GM15510 (cell line): ENCODE measurements around the gene PROSER2.

Experiments
- POLR2A ChIP-seq: IDR thresholded peaks from 3 replicates; pipeline ENCODE4 v1.6.1; 2011; ENCODE audit warnings: borderline replicate concordance; ENCODE audit not compliant: insufficient read length; ENCODE audit errors: extremely low read depth

The PROSER2 gene

GRCh38 chr10:11795101-11795920 is 27.8 kb upstream of the PROSER2 start:
- no peak for TF ChIP-seq POLR2A

DNA sequence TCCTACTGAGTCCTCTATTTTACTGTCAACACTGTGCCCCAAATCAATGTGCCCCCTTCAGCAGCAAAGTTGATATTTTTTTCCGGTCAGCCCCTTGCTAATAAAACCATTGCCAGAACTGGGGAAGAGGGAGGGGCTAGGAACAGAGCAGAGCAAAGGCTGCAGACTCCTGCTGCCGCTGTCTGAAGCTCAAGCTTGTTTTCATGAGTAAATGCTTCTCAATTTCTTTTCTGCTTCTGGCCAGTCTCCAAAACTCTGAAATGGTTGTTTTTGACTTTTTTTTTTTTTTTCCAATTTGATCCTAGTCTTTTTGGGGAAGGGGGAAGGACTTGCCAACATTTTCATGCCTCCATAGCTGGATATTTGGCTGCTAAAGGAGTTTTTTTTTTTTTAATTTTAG is 26.7 kb upstream of the PROSER2 start:
- TF ChIP-seq POLR2A, result no peak

- TF ChIP-seq POLR2A, result no peak
Observed at GRCh38 chr10:11797281-11797680, 25.9 kb upstream of the PROSER2 start.

DNA sequence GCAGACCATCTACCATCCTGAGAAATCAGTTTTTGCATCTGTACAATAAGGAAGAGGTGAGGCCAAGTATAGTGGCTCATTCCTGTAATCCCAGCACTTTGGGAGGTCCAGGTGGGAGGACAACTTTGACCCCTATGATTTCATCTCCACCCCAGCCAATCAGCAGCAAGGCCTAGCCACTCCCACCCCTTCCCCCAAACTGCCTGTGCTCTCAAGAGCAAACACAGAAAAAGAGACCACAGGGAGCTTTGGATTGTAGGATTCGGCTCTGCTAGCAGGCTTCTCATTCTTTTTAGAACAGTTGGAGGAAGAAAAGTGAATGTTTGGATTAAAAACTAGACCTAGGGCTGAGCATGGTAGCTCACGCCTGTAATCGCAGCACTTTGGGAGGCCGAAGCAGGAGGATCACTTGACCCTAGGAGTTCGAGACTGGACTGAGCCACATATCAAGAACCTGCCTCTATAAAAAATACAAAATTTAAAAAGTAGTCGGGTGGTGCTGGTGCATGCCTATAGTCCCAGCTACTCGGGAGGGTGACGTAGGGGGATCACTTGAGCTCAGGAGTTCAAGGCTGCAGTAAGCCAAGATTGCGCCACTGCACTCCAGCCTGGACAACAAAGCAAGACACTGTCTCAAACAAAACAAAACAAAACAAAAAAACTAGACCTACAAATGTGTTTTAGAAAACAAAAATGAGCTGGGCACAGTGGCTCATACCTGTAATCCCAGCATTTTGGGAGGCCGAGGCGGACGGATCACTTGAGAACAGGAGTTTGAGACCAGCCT is 25.1 kb upstream of the PROSER2 start:
- TF ChIP-seq POLR2A, result no peak

- TF ChIP-seq POLR2A, result no peak
Observed at GRCh38 chr10:11798845-11799735, 24.1 kb upstream of the PROSER2 start.

DNA sequence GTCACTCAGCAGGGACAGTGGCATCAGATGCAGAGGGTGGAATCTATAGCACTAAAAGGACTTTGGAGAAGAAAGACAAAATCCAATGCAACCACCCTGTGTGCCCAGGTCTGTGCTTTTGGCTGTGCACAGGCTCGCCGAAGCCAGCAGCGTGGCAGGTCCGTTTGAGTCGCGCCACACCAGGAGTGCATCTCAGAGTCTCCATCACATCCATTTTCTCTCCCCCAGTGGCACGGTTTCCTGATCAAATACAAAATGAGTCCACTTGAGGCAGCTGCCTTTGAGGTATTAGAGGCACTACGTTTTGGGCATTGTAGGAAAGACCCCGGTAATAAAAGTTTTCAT is 23.4 kb upstream of the PROSER2 start:
- TF ChIP-seq POLR2A, result no peak

- TF ChIP-seq POLR2A, result no peak
Observed at GRCh38 chr10:11804336-11804735, 18.8 kb upstream of the PROSER2 start.

DNA sequence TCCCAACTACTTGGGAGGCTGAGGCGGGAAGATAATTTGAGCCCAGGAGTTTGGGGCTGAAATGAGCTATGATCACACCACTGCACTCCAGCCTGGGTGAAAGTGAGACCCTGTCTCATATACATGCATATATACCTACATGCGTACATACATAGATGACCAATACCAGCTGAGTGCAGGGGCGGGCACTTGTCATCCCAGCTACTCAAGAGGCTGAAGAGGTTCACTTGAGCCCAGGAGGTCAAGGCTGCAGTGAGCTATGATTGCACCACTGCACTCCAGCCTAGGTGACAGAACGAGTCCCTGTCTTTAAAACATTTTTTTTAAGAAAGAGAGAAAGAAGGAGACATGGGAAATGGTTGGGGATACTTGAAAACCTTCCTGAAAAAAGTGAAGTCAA is 17.4 kb upstream of the PROSER2 start:
- TF ChIP-seq POLR2A, result no peak

GRCh38 chr10:11806706-11807105 is 16.4 kb upstream of the PROSER2 start:
- TF ChIP-seq POLR2A, result no peak

DNA sequence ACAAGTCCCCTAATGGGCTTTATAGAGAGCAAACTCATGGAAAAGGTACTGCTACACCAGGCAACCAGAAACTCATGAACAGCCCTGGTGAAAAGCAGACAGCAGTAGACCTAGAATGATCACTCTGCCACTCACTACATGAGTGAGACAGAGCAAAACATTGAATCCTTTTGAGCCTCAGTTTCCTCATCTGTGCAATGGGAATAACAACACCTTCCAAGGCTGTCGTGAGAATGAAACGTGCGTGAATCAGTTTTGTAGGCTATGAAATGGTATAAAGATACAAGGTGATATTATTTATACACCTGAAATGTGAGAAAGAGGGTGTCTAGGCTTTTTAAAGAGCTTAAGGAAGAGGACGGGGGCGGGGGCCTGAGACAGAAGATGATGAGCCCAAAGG is 14.3 kb upstream of the PROSER2 start:
- TF ChIP-seq POLR2A, result no peak

DNA sequence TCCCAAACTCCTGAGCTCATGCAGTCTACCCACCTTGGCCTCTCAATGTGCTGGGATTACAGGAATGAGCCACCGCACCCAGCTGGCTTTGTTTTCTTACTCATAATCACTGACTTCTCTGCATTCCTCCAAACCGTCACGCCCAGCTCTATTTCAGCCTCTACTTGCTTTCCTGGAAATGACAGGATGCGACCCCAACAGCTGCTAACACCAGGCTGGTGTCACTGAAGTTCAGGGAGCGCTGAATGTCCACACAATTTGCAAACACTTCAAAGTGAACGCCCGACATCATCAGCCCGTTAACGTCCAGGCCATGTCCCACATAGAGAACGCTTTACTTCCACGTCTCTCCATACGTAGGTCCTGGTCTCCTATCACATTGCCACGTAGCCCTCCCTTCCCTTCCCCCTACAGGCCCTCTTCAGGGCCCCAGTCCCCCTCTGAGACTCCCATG is 12.8 kb upstream of the PROSER2 start:
- TF ChIP-seq POLR2A, result no peak

GRCh38 chr10:11810973-11811372 is 12.2 kb upstream of the PROSER2 start:
- TF ChIP-seq POLR2A, result no peak

DNA sequence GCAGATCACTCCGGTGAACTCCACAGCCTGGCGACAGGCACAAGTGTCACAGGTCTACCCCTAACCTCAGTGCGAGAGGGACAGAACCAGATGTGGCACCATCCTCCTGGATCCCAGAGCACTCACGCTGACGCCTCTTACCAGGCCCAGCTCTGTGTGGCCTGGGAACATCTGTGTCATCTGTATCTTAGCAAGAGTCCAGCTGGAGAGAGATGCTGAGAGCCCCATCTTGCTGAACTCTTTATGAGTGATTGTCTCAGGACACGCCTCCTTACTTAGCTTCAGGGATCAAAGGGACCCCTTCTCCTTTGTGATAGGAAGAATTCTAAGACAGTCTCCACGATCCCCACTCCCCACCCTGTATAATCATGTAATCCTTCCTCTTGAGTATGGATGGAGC is 10.0 kb upstream of the PROSER2 start:
- no peak for TF ChIP-seq POLR2A

DNA sequence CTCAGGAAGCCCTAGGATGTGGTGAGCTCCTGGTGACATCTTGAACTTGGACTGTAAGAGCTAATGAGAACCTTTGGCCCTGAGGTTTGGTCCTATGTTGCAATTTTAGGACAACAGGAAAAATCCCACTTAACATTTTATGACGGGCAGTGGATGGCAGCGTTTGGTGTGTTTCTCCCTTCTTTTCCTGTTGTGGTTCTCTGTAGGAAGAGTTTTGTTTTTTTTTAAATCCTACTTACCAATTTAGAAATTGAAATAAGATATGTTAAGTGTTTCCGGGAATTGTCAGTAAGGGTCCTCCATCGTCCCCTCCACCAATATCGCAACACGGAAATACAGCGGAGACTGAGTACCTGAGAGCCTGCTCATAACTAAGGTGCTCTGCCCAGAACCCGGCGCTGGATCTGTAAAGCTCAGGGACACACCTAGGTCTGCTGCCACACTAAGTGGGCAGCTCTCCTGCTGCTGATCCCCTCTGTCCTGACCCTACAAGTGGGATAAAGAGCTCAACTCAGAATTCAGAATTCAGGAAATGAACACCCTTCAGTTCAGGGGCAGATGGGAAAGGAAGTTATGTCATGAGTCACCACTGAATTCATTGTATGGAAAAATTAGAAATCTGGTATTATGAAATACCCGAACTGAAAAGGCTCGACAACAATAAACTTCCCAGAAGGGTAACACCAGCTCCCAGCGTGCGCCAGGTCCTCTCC is 9.1 kb upstream of the PROSER2 start:
- no peak for TF ChIP-seq POLR2A
